ENCODE data around the gene EXOG.

EXOG gene

GRCh38 chr3:38496131-38496910 is at the start of gene EXOG:
TSS of gene EXOG (plus strand) at chr3:38496340. CDS start at chr3:38496368, 28 bp downstream.
- peak; percentile 62 for DNase-seq

GRCh38 chr3:38446812-38447211 is 49.3 kb upstream of the EXOG start:
- DNase-seq: no peak

GRCh38 chr3:38450853-38451252 is 45.3 kb upstream of the EXOG start:
- DNase-seq: no peak

GRCh38 chr3:38453075-38453912 is 42.8 kb upstream of the EXOG start, which contains the start of gene ACVR2B:
TSS of gene ACVR2B (plus strand) at chr3:38453890. CDS start at chr3:38454323, 433 bp downstream.
- DNase-seq: peak; percentile 62

GRCh38 chr3:38453913-38454177 is 42.3 kb upstream of the EXOG start:
- DNase-seq: no peak

- DNase-seq: peak; percentile 18
Observed at GRCh38 chr3:38454178-38454883, 41.8 kb upstream of the EXOG start.

- DNase-seq: peak; percentile 22
Observed at GRCh38 chr3:38454884-38455638, 41.1 kb upstream of the EXOG start.

- no peak for DNase-seq
Observed at GRCh38 chr3:38455639-38456430, 40.3 kb upstream of the EXOG start.

- no peak for DNase-seq
Observed at GRCh38 chr3:38457111-38458003, 38.8 kb upstream of the EXOG start.

- DNase-seq: no peak
Observed at GRCh38 chr3:38458796-38459498, 37.2 kb upstream of the EXOG start.

GRCh38 chr3:38459499-38460048 is 36.6 kb upstream of the EXOG start:
- no peak for DNase-seq

- DNase-seq: no peak
Observed at GRCh38 chr3:38460377-38461270, 35.5 kb upstream of the EXOG start.

GRCh38 chr3:38465588-38466154 is 30.5 kb upstream of the EXOG start:
- no peak for DNase-seq

GRCh38 chr3:38468765-38469164 is 27.4 kb upstream of the EXOG start:
- DNase-seq: no peak

- DNase-seq: no peak
Observed at GRCh38 chr3:38469852-38470251, 26.3 kb upstream of the EXOG start.

GRCh38 chr3:38471260-38471857 is 24.8 kb upstream of the EXOG start:
- no peak for DNase-seq

GRCh38 chr3:38472342-38472741 is 23.8 kb upstream of the EXOG start:
- DNase-seq: no peak

- DNase-seq: no peak
Observed at GRCh38 chr3:38473229-38473628, 22.9 kb upstream of the EXOG start.
